Choroid plexus epithelial cell (primary cell): ENCODE measurements around the gene HTR4.

Source experiments
- DNase-seq: peaks from one replicate; pipeline ENCODE4 v3.0.0-alpha.2; 2010; ENCODE audit warnings: low read depth
- H3K4me3 ChIP-seq: 2 replicates; pipeline ENCODE4 v1.5.1; 2011; ENCODE audit warnings: low read depth, mild to moderate bottlenecking, control low read depth, low read length, moderate library complexity
- TF ChIP-seq, protein P1 (sequence below): conservative IDR thresholded peaks from 2 replicates; pipeline ENCODE4 v1.5.1; 2011; ENCODE audit warnings: low read depth, mild to moderate bottlenecking, control low read depth, inconsistent platforms, low read length, moderate library complexity

HTR4 gene

DNA sequence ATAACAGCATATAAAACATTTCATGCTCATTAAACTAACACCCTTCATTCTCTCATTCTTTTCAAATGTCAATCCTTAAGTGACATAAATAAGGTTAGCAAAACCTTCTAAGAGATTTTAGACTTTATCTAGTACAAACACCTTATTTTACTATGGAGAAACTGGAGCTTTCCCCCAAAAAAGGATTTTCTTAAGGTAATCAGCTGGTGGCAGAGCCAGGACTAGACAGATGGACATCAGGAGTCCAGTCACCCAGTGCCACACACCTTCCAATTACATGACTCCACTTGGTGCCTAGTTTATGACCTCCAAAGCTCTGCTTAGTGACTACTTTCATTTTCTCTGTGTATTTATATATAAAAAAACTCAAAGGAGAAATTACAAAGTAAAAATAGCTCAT, 70.2 kb downstream of the HTR4 start:
- DNase-seq, result no peak
- TF ChIP-seq, protein P1, sequence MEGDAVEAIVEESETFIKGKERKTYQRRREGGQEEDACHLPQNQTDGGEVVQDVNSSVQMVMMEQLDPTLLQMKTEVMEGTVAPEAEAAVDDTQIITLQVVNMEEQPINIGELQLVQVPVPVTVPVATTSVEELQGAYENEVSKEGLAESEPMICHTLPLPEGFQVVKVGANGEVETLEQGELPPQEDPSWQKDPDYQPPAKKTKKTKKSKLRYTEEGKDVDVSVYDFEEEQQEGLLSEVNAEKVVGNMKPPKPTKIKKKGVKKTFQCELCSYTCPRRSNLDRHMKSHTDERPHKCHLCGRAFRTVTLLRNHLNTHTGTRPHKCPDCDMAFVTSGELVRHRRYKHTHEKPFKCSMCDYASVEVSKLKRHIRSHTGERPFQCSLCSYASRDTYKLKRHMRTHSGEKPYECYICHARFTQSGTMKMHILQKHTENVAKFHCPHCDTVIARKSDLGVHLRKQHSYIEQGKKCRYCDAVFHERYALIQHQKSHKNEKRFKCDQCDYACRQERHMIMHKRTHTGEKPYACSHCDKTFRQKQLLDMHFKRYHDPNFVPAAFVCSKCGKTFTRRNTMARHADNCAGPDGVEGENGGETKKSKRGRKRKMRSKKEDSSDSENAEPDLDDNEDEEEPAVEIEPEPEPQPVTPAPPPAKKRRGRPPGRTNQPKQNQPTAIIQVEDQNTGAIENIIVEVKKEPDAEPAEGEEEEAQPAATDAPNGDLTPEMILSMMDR, result no peak
- no peak overlapping the region for H3K4me3 ChIP-seq

DNA sequence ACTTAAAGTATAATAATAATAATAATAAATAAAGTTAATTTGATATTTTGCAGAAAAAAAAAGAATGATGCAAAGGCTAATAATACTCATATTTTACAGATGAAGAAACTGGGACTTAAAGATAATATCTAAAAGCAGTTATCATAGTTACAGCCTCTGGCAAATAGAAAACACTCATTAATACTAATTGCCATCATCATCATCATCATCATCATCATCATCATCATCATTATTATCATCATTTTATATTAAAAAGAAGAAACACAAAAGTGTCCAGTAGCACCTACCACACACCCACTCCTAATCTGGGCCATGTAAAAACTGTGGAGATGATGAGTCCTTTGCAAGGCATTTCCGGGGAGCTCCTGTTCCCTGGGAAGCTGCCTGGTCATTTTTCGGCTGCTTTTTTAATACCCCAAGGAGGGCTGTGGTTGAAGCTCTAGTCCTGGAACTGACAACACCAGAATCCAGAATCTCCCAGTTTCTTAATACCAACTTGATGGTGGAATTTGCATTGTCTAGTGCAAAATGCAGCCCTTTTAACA, 70.8 kb downstream of the HTR4 start:
- no peak overlapping the region for H3K4me3 ChIP-seq
- no peak for DNase-seq
- TF ChIP-seq, protein P1, result no peak

DNA sequence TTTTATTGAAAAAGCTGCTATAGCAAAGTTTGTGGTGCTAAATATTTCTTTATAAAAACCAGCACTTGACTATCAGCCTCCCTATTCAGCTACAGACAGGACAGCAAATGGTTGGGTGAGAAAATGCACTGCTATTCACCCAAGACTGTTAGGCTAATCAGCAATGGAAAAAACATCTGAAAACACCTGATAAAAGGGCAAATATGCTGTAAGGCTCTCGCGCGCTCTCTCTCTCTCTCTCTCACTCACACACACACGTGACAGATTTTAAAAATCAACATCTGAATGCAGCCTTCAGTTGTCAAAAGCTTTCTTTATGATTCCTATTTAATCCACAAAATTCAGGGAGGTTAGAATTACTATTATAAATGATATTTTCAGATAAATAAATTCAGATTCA, 80.2 kb downstream of the HTR4 start:
- no peak for DNase-seq
- TF ChIP-seq, protein P1, result no peak
- H3K4me3 ChIP-seq, result no peak overlapping the region

DNA sequence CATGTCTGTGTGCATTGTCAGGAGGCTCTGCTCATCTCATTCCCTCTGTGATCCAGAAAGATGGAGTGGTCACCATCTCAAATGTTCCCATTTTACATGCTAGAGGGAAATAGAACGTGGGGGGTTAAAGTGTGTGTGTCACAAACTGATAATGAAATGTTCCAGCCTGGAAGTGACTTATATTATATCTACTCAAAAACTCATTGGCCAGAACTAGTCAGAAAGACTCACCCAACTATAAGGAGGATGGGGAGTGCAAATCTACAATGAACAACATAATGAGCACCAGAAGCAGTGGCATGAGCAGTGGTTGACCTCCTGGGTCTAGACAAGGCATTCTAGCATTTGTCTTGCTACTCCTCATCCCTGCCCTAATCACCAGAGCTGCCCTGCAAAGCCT, 81.0 kb downstream of the HTR4 start:
- no peak overlapping the region for H3K4me3 ChIP-seq
- DNase-seq, result no peak
- TF ChIP-seq, protein P1, result no peak

DNA sequence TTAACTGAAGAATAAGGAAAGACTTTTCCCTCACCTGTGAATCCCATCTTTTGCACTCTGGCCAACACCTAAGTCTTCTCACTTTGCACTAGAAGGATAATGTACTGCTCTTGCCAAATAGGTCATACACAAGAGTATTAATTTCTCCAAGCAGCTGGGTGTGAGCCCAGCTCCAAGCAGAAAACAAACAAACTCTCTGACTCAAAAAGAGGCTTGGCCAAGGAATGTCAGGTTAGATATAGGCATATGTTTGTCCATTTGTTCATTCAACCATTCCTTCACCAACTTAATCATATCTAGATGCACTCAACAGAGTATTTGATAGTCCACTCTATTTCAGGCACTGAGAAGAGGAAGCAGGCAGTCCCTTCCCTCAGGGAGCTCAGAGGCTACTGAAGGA, 84.4 kb downstream of the HTR4 start:
- H3K4me3 ChIP-seq, result no peak overlapping the region
- DNase-seq, result no peak
- TF ChIP-seq, protein P1, result no peak

DNA sequence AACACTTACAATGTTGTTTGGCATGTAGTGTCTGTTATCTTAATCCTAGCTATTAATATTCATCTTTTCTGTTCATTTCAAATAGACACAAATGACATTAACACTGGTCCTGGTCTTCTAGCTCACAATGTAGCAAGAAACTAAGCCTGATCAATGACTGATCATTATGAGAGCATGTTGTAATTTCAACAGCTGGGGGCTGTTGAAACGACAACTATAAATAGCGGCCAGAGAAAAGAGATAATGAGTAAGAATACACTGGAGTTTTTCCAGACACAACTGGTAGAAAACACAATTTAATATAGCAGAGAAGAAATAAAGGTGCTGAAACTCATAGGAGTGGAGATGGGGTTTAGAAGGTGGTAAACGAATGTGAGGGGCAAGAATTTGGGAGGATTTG, 89.2 kb downstream of the HTR4 start:
- DNase-seq, result no peak
- TF ChIP-seq, protein P1, result no peak
- no peak overlapping the region for H3K4me3 ChIP-seq

DNA sequence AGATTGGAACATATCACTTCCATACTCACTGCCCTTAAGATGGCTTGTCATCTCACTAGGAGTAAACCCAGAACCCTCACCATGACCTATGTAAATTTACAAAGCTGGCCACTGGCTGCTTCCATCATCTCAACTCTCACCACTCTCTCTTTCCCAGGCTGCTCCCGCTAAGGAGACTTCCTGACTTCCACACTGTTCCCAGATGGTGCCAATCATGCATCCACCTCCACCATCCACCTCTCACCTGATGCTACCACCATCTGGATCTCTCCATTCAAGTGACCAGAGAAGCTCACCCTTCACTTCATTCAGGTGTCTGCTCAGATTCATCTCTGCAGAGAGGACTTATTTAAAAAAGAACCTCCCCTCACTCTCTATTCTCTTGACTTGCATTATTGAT, 91.3 kb downstream of the HTR4 start:
- no peak for DNase-seq
- TF ChIP-seq, protein P1, result no peak

More for the DNA sequence above, 91.3 kb downstream of the HTR4 start:
- H3K4me3 ChIP-seq, result no peak overlapping the region
